ENCODE measurements around the gene DYNLT5.

DNA sequence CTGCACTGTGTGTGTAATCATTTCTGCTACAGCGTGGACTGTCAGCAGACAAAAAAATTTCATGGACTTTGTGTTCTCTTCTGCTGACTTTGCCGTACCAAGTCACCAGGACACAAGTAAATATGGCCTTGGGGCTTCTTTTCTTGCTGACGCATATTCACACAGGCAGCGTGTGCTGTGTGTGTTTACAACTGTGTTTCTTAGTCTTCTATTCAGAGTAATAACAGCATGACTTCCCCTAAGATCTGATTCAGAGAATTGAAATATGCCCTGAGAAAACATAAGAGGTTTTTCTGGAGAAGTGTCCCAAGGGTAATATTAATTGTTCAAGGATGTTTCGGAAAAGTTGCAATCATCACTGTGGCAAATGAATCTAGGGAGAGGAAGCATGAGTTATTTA is 47.1 kb upstream of the DYNLT5 start:
- TF ChIP-seq, protein P1, sequence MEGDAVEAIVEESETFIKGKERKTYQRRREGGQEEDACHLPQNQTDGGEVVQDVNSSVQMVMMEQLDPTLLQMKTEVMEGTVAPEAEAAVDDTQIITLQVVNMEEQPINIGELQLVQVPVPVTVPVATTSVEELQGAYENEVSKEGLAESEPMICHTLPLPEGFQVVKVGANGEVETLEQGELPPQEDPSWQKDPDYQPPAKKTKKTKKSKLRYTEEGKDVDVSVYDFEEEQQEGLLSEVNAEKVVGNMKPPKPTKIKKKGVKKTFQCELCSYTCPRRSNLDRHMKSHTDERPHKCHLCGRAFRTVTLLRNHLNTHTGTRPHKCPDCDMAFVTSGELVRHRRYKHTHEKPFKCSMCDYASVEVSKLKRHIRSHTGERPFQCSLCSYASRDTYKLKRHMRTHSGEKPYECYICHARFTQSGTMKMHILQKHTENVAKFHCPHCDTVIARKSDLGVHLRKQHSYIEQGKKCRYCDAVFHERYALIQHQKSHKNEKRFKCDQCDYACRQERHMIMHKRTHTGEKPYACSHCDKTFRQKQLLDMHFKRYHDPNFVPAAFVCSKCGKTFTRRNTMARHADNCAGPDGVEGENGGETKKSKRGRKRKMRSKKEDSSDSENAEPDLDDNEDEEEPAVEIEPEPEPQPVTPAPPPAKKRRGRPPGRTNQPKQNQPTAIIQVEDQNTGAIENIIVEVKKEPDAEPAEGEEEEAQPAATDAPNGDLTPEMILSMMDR (conservative IDR thresholded peaks at IDR 0.05): no peak
- no peak for TF ChIP-seq EZH2 (IDR thresholded peaks at IDR 0.05; ENCODE audit: low read depth)
